GM12878 (cell line): Measurements from ENCODE around the gene SGTB.

ENCODE experiments used
- CTCF ChIP-seq, 3 experiments: IDR thresholded peaks in 2 of 3; conservative IDR thresholded peaks in 1 of 3; 2 replicates each; pipeline ENCODE4 v1.5.1; 2011; ENCODE audit warnings: low read depth in 3 of 3, low read length in 3 of 3, mild to moderate bottlenecking in 3 of 3, control low read depth in 2 of 3, moderate library complexity in 2 of 3, inconsistent platforms in 1 of 3, mixed read lengths in 1 of 3; ENCODE audit not compliant: control insufficient read depth in 2 of 3, insufficient read depth in 1 of 3; ENCODE audit errors: extremely low read depth in 1 of 3
- EP300 ChIP-seq, 2 experiments: fragments of 150-350 bp in 1 of 2; IDR thresholded peaks; 2 replicates each; pipeline ENCODE4 v1.6.1; 2011 to 2012; ENCODE audit warnings: low read depth in 2 of 2, low read length in 2 of 2, borderline replicate concordance in 1 of 2, improper control_type of control experiment in 1 of 2, inconsistent platforms in 1 of 2; ENCODE audit not compliant: control insufficient read depth in 1 of 2

DNA sequence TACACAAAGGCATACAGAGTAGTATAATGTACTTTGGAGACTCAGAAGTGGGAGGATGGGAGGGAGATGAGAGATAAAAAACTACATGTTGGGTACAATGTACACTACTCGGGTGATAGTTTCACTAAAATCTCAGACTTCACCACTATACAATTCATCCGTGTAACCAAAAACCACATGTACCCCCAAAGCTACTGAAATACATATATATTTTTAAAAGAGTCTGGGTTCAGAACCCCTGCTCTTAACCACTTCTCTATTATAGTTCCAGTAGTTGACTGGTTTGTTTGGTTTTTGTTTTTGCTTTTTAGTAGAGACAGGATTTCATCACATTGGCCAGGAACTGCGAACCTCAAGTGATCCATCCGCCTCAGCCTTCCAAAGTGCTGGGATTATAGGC is 22.6 kb downstream of the SGTB start:
- TF ChIP-seq EP300 (IDR thresholded peaks at IDR 0.05; ENCODE audit: borderline replicate concordance in 1 of 2, control insufficient read depth in 1 of 2, low read depth in 2 of 2, low read length in 2 of 2) (no peak), CTCF (IDR thresholded peaks at IDR 0.05 in 2 of 3, conservative IDR thresholded peaks at IDR 0.05 in 1 of 3; ENCODE audit: control insufficient read depth in 2 of 3, extremely low read depth in 1 of 3, insufficient read depth in 1 of 3, low read depth in 3 of 3, low read length in 3 of 3) (no peak)
